Activated T-cell treated with anti-CD3 and anti-CD28 coated beads, Interleukin-2, amount 50 U/mL, for 48 hours (primary cell): Measurements from ENCODE around the gene ATF5.

Source experiments
- DNase-seq, 2 experiments: peaks; one replicate each; pipeline ENCODE4 v3.0.0-alpha.2; 2020

ATF5 gene

GRCh38 chr19:49981603-49982593, 52.9 kb downstream of the ATF5 start:
- no peak for DNase-seq
